ENCODE data around the gene DYNC1H1. TPM values are rescaled to one million over a fixed set of nuclear protein-coding genes. Genes with fewer than 3 reads are reported as not detected.

The DYNC1H1 gene
- total and polyA plus RNA-seq, 2 of the 13 experiments (the other 11 are each of a cell fraction or from before 2014, with no cell fraction given) = 74.4 to 239 TPM

DNA sequence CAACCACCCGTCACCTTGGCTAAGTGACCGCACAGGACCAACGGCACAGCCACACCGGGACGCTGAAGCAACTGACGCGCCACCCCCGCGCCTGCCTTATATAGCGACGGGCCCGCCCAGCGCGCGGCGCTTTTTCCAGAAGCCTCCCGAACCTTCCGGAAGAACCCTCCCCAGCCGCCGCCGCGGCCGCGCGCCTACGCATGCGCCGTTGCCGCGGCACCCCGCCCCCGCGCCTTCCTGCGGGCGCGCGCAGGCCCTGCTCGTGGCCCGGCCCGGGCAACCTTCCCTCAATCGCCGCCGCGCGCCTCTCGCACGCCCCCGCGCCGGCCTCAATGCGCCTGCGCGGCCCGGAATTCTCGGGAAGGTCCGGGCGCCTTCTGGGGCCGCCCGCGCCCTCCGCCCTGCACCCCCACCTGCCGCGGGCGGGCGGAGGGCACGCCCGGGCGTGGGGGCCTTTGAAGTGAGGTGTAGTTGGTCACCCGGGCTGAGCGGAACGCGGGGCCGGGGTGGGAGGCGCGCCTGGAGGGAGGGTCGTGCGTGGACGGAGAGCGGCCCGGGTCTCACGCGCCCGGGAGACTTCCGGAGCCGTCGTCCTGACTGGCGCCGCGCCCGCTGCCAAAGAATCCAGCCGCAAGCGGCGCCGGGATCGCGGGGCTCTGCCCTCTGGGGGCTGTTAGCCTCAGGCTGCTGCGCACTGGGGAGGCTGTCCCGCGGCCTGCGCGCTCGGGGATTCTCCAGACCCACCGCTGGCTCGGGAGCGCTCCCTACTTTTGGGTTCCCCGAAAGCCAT is 122.8 kb downstream of the DYNC1H1 start, which contains the start of gene HSP90AA1 (continued):
- TF ChIP-seq ZBTB49 (CRISPR knock-in tag; IDR thresholded peaks at IDR 0.05; ENCODE audit: borderline replicate concordance) (peak; percentile 29; the same call in 1 of the 2 replicates), HOXA9 (CRISPR knock-in tag; IDR thresholded peaks at IDR 0.05; ENCODE audit: borderline replicate concordance) (no peak), ZNF260 (CRISPR knock-in tag; IDR thresholded peaks at IDR 0.05; ENCODE audit: borderline replicate concordance, low read depth) (no peak), NPAS2 (CRISPR knock-in tag; IDR thresholded peaks at IDR 0.05; ENCODE audit: borderline replicate concordance) (no peak), DR1 (CRISPR knock-in tag; IDR thresholded peaks at IDR 0.05) (peak; percentile 97), MLLT10 (CRISPR knock-in tag; IDR thresholded peaks at IDR 0.05) (no peak), ZNF563 (CRISPR knock-in tag; IDR thresholded peaks at IDR 0.05) (no peak; the same call in 1 of the 2 replicates), ZNF75D (CRISPR knock-in tag; IDR thresholded peaks at IDR 0.05; ENCODE audit: borderline replicate concordance) (no peak; the same call in 1 of the 2 replicates), NCOA5 (CRISPR knock-in tag; IDR thresholded peaks at IDR 0.05) (no peak), ZNF143 (CRISPR knock-in tag; IDR thresholded peaks at IDR 0.05) (peak; percentile 80), ZSCAN29 (CRISPR knock-in tag; conservative IDR thresholded peaks at IDR 0.05) (0 out of 2 replicates have a peak, but pooled peaks have one; percentile 27), CENPT (CRISPR knock-in tag; IDR thresholded peaks at IDR 0.05; ENCODE audit: low read depth) (no peak)
- TF ChIP-seq, protein P1, sequence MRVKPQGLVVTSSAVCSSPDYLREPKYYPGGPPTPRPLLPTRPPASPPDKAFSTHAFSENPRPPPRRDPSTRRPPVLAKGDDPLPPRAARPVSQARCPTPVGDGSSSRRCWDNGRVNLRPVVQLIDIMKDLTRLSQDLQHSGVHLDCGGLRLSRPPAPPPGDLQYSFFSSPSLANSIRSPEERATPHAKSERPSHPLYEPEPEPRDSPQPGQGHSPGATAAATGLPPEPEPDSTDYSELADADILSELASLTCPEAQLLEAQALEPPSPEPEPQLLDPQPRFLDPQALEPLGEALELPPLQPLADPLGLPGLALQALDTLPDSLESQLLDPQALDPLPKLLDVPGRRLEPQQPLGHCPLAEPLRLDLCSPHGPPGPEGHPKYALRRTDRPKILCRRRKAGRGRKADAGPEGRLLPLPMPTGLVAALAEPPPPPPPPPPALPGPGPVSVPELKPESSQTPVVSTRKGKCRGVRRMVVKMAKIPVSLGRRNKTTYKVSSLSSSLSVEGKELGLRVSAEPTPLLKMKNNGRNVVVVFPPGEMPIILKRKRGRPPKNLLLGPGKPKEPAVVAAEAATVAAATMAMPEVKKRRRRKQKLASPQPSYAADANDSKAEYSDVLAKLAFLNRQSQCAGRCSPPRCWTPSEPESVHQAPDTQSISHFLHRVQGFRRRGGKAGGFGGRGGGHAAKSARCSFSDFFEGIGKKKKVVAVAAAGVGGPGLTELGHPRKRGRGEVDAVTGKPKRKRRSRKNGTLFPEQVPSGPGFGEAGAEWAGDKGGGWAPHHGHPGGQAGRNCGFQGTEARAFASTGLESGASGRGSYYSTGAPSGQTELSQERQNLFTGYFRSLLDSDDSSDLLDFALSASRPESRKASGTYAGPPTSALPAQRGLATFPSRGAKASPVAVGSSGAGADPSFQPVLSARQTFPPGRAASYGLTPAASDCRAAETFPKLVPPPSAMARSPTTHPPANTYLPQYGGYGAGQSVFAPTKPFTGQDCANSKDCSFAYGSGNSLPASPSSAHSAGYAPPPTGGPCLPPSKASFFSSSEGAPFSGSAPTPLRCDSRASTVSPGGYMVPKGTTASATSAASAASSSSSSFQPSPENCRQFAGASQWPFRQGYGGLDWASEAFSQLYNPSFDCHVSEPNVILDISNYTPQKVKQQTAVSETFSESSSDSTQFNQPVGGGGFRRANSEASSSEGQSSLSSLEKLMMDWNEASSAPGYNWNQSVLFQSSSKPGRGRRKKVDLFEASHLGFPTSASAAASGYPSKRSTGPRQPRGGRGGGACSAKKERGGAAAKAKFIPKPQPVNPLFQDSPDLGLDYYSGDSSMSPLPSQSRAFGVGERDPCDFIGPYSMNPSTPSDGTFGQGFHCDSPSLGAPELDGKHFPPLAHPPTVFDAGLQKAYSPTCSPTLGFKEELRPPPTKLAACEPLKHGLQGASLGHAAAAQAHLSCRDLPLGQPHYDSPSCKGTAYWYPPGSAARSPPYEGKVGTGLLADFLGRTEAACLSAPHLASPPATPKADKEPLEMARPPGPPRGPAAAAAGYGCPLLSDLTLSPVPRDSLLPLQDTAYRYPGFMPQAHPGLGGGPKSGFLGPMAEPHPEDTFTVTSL (CRISPR knock-in tag; IDR thresholded peaks at IDR 0.05; ENCODE audit: borderline replicate concordance) = no peak
- TF ChIP-seq, protein P2, sequence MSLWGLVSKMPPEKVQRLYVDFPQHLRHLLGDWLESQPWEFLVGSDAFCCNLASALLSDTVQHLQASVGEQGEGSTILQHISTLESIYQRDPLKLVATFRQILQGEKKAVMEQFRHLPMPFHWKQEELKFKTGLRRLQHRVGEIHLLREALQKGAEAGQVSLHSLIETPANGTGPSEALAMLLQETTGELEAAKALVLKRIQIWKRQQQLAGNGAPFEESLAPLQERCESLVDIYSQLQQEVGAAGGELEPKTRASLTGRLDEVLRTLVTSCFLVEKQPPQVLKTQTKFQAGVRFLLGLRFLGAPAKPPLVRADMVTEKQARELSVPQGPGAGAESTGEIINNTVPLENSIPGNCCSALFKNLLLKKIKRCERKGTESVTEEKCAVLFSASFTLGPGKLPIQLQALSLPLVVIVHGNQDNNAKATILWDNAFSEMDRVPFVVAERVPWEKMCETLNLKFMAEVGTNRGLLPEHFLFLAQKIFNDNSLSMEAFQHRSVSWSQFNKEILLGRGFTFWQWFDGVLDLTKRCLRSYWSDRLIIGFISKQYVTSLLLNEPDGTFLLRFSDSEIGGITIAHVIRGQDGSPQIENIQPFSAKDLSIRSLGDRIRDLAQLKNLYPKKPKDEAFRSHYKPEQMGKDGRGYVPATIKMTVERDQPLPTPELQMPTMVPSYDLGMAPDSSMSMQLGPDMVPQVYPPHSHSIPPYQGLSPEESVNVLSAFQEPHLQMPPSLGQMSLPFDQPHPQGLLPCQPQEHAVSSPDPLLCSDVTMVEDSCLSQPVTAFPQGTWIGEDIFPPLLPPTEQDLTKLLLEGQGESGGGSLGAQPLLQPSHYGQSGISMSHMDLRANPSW (CRISPR knock-in tag; IDR thresholded peaks at IDR 0.05; ENCODE audit: borderline replicate concordance) = no peak
- TF ChIP-seq, protein P3, sequence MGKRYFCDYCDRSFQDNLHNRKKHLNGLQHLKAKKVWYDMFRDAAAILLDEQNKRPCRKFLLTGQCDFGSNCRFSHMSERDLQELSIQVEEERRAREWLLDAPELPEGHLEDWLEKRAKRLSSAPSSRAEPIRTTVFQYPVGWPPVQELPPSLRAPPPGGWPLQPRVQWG (CRISPR knock-in tag; IDR thresholded peaks at IDR 0.05; ENCODE audit: borderline replicate concordance, low read depth) = peak; percentile 59; the same call in 1 of the 2 replicates
